ENCODE results near the gene CIDEA.

CIDEA gene

GRCh38 chr18:12274793-12275192 is 20.6 kb downstream of the CIDEA start:
- Histone ChIP-seq H3K9me3 (ENCODE audit: severe bottlenecking) (no peaks in the 10 kb centered on the region), H3K27me3 (ENCODE audit: insufficient read depth, low read depth, severe bottlenecking) (no peaks in the 10 kb centered on the region), H3K4me3 (ENCODE audit: low read depth, low read length) (no peak overlapping the region), H3K27ac (no peak overlapping the region), H3K36me3 (no peaks in the 10 kb centered on the region)
- no peak for DNase-seq
- TF ChIP-seq CTCF (IDR thresholded peaks at IDR 0.05; ENCODE audit: low read depth, low read length) = no peak

- no peak for TF ChIP-seq CTCF (IDR thresholded peaks at IDR 0.05; ENCODE audit: low read depth, low read length)
- no peak overlapping the region for H3K4me3 ChIP-seq (ENCODE audit: low read depth, low read length)
- H3K36me3 ChIP-seq = no peaks in the 10 kb centered on the region
- H3K27me3 ChIP-seq (ENCODE audit: insufficient read depth, low read depth, severe bottlenecking) = no peaks in the 10 kb centered on the region
- H3K27ac ChIP-seq = no peak overlapping the region
- DNase-seq = no peak
- no peaks in the 10 kb centered on the region for H3K9me3 ChIP-seq (ENCODE audit: severe bottlenecking)
Observed at GRCh38 chr18:12276736-12277554, 22.8 kb downstream of the CIDEA start.

GRCh38 chr18:12278215-12278671 is 24.1 kb downstream of the CIDEA start:
- Histone ChIP-seq H3K36me3 (no peaks in the 10 kb centered on the region), H3K27ac (no peak overlapping the region), H3K27me3 (ENCODE audit: insufficient read depth, low read depth, severe bottlenecking) (no peaks in the 10 kb centered on the region), H3K4me3 (ENCODE audit: low read depth, low read length) (no peak overlapping the region), H3K9me3 (ENCODE audit: severe bottlenecking) (no peaks in the 10 kb centered on the region)
- peak; percentile 25 for DNase-seq
- TF ChIP-seq CTCF (IDR thresholded peaks at IDR 0.05; ENCODE audit: low read depth, low read length) = peak; percentile 38

GRCh38 chr18:12278741-12279682 is 24.9 kb downstream of the CIDEA start:
- DNase-seq = no peak
- TF ChIP-seq CTCF (IDR thresholded peaks at IDR 0.05; ENCODE audit: low read depth, low read length) = no peak
- no peaks in the 10 kb centered on the region for H3K9me3 ChIP-seq (ENCODE audit: severe bottlenecking)
- H3K36me3 ChIP-seq = no peaks in the 10 kb centered on the region
- H3K27ac ChIP-seq = no peak overlapping the region
- H3K27me3 ChIP-seq (ENCODE audit: insufficient read depth, low read depth, severe bottlenecking) = no peaks in the 10 kb centered on the region
- no peak overlapping the region for H3K4me3 ChIP-seq (ENCODE audit: low read depth, low read length)

GRCh38 chr18:12279781-12280531 is 25.8 kb downstream of the CIDEA start:
- no peak overlapping the region for H3K4me3 ChIP-seq (ENCODE audit: low read depth, low read length)
- H3K27ac ChIP-seq = no peak overlapping the region
- no peaks in the 10 kb centered on the region for H3K27me3 ChIP-seq (ENCODE audit: insufficient read depth, low read depth, severe bottlenecking)
- H3K36me3 ChIP-seq = no peaks in the 10 kb centered on the region
- DNase-seq = no peak
- TF ChIP-seq CTCF (IDR thresholded peaks at IDR 0.05; ENCODE audit: low read depth, low read length) = no peak
- H3K9me3 ChIP-seq (ENCODE audit: severe bottlenecking) = no peaks in the 10 kb centered on the region
